Adrenal gland (tissue), 12 donors: Measurements from ENCODE around the gene PNPLA7. TPM values are rescaled to one million over a fixed set of nuclear protein-coding genes. Genes with fewer than 3 reads are reported as not detected.

ENCODE experiments used
- DNase-seq, 7 donors: peaks; one replicate each; pipeline ENCODE4 v3.0.0-alpha.2; 2019 to 2020
- H3K27ac ChIP-seq, 5 donors: fragments of 200-600 bp; sonication (generic) in 4 of 5; 1 replicate in 3 of 5; 2 replicates in 2 of 5; pipeline versions ENCODE4 v1.5.1 to v1.8.0; 2016 to 2020; ENCODE audit warnings: mild to moderate bottlenecking in 1 of 5
- H3K27me3 ChIP-seq: fragments of 200-600 bp; 2 replicates; pipeline ENCODE4 v1.8.0; 2021
- H3K36me3 ChIP-seq, 2 donors: fragments of 200-600 bp; replicated peaks in 1 of 2; 1 replicate in 1 of 2; 2 replicates in 1 of 2; pipeline versions ENCODE4 v1.5.1 to v1.8.0; 2018 to 2022
- H3K4me1 ChIP-seq, 2 donors: fragments of 200-600 bp; replicated peaks in 1 of 2; 1 replicate in 1 of 2; 2 replicates in 1 of 2; pipeline versions ENCODE4 v1.5.1 to v1.8.0; 2018 to 2021
- H3K4me3 ChIP-seq, 4 donors: fragments of 200-600 bp; sonication (generic) in 3 of 4; one replicate each; pipeline ENCODE4 v1.5.1; 2016 to 2018
- H3K9me3 ChIP-seq, 3 donors: fragments of 200-600 bp; sonication (generic) in 1 of 3; replicated peaks in 1 of 3; 1 replicate in 2 of 3; 2 replicates in 1 of 3; pipeline versions ENCODE4 v1.5.1 to v1.8.0; 2016 to 2021
- POLR2A ChIP-seq, 2 donors: fragments of 450-650 bp; IDR thresholded peaks; one replicate each; pipeline ENCODE4 v1.6.1; 2017; ENCODE audit warnings: antibody characterized with exemption in 2 of 2, mild to moderate bottlenecking in 2 of 2, moderate library complexity in 1 of 2
- WGBS, 4 donors: extraction: QIAGEN DNeasy Blood & Tissue Kit in 2 of 4; methylation state at CpG; one replicate each; pipeline versions ENCODE4 v1.1.5 to v1.1.7; 2013 to 2017; 5-methylcytosine and 5-hydroxymethylcytosine counted together
- intact Hi-C, 2 donors: fragments of 100-400 bp; cut with DNase I; formaldehyde crosslinking; loops; one replicate each; pipeline versions ENCODE4 v1.14.1 to v1.15.0; 2022 to 2023
- polyA plus RNA-seq, 3 donors: library from polyadenylated mRNA; stranded (reverse); fragments of 200-250 nt in 2 of 3; fragments of 350-450 nt in 1 of 3; fragmentation: Illumina TruSeq in 1 of 3; extraction: RNeasy Lipid Tissue Mini Kit (QIAGEN cat#74804) in 1 of 3; gene quantifications; one replicate each; pipeline ENCODE4 v1.2.3, GENCODE V29; 2013 to 2014
- total RNA-seq, 9 donors: library from RNA; depleted of rRNA in 4 of 9; stranded (reverse); fragments of >200 nt in 4 of 9; fragments of 120-200 nt in 1 of 9; fragmentation: NEBNext Ultra II Directional in 1 of 9; extraction: Animal tissue kit (Norgen Biotek cat#: 25700) in 1 of 9; gene quantifications; one replicate each; pipeline versions ENCODE4 v1.1.0 to v1.2.4, GENCODE V29; 2013 to 2023
- TF ChIP-seq, protein P1 (sequence below), 6 experiments: fragments of 450-650 bp in 4 of 6; fragments of 200-600 bp in 2 of 6; sonication (generic) in 1 of 6; IDR thresholded peaks; 1 replicate in 5 of 6; 2 replicates in 1 of 6; pipeline versions ENCODE4 v1.5.1 to v1.8.0; 2016 to 2021; ENCODE audit warnings: antibody characterized with exemption in 6 of 6, mild to moderate bottlenecking in 2 of 6, moderate library complexity in 1 of 6
- donor health status: healthy with polysubstance abuse.
- donor health status: Bipolar disorder and iron deficiency.
- donor health status: DM: yes; HTN: yes; CAD: no.
- donor health status: DM: no; HTN: no; CAD: no.
- donor health status: DM: no; HTN: no; CAD: no.
- donor health status: DM: yes; HTN: yes; CAD: no.

PNPLA7 gene
- total and polyA plus RNA-seq, 12 donors = 0.44 to 64.1 (median 10.8) TPM

DNA sequence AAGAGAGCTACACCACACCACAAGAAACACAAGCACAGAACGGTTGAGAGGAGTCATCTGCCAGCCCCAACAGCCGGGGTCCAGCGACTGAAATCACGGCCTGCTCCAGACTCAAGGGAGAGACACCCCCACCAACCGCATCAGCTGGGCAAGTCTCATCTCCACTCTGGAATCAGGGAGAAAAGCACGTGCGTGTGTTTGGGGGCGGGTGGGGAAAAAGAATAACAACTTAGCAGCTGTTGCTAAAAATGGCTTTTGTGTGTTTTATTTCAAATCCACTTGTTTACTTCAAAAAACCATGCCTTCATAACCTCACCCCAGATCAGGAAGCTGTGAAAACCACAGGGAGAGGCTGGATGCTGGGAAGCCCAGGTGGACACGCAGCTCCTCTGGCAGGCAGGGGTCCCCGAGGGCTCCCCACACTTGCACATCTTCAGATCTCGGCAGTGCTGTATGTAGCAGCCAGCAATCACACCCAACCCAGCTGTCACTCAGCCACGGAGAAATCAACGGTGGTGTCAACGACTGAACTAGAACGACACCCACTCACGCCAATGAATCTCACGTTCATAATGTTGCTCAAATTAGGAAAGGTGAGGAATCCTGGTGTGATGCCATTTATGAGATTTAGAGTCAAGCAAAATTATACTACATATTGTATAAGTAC lies 19.0 kb downstream of the PNPLA7 start:
- Histone ChIP-seq H3K9me3 (no peaks in the 10 kb centered on the region), H3K4me1 (peaks cover 0 to 9% of the 10 kb centered on the region in 2 donors), H3K27me3 (no peaks in the 10 kb centered on the region), H3K36me3 (no peaks in the 10 kb centered on the region), H3K4me3 (no peak overlapping the region), H3K27ac (no peak overlapping the region)
- TF ChIP-seq, protein P1, sequence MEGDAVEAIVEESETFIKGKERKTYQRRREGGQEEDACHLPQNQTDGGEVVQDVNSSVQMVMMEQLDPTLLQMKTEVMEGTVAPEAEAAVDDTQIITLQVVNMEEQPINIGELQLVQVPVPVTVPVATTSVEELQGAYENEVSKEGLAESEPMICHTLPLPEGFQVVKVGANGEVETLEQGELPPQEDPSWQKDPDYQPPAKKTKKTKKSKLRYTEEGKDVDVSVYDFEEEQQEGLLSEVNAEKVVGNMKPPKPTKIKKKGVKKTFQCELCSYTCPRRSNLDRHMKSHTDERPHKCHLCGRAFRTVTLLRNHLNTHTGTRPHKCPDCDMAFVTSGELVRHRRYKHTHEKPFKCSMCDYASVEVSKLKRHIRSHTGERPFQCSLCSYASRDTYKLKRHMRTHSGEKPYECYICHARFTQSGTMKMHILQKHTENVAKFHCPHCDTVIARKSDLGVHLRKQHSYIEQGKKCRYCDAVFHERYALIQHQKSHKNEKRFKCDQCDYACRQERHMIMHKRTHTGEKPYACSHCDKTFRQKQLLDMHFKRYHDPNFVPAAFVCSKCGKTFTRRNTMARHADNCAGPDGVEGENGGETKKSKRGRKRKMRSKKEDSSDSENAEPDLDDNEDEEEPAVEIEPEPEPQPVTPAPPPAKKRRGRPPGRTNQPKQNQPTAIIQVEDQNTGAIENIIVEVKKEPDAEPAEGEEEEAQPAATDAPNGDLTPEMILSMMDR (IDR thresholded peaks at IDR 0.05) = no peak
- TF ChIP-seq POLR2A (IDR thresholded peaks at IDR 0.05) = no peak
- no peak for DNase-seq
- intact Hi-C loops = no loop called here
- WGBS, 4 donors = 77 to 82% (median 80%) methylated on average over 16 to 17 of the region's 17 CpGs

DNA sequence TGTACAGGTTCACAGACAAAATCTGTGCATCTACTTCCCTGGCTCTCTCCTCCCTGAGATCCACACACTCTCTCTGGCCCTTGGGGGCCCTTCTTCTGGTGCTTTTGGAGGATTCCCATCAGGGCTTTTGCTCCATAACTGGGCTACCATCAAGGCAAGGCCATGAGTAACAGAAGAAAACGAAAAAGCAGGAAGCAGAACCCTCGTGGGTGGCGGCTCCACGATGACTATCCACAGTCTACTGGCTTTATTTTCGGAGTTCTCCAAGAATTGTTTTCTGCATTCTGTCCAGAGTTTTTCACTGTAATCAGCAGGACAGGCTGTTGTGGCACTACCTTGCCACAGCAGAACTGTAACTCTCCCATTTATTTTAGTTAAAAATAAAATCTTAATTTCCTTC lies 19.9 kb downstream of the PNPLA7 start:
- no peak for TF ChIP-seq POLR2A (IDR thresholded peaks at IDR 0.05)
- TF ChIP-seq, protein P1 (IDR thresholded peaks at IDR 0.05) = no peak

DNA sequence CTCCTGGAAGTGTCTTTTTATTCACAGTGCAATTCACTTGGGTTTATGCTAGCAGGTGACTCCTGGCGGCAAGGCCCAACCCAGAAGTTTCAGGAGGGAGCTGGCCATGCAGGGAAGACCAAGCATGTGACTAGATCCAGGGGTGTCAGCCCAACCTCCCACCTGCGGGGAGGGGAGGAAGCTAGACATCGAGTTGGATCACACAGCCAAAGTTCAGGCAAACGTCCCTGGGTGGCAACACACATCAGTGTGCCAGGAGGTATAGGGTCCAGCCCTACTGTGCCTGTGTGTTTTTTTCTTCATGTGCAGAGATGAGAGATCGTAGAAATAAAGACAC lies 25.3 kb downstream of the PNPLA7 start:
- H3K4me1 ChIP-seq = peaks cover 7 to 10% of the 10 kb centered on the region in 2 donors
- no peaks in the 10 kb centered on the region for H3K27me3 ChIP-seq
- no peak overlapping the region for H3K4me3 ChIP-seq
- H3K9me3 ChIP-seq = no peaks in the 10 kb centered on the region
- no peaks in the 10 kb centered on the region for H3K36me3 ChIP-seq
- TF ChIP-seq, protein P1 (IDR thresholded peaks at IDR 0.05) = no peak
- TF ChIP-seq POLR2A (IDR thresholded peaks at IDR 0.05) = no peak
- no peak overlapping the region for H3K27ac ChIP-seq
- DNase-seq = no peak
- intact Hi-C loops = loop anchor here in 1 of 2 donors (10.0 kb wide), 1 partner anchor 230 kb away; no protein-coding TSS in a partner anchor
- WGBS, 4 donors = 78 to 94% (median 81%) methylated on average over 4 to 5 of the region's 5 CpGs

More for the DNA sequence above, 19.9 kb downstream of the PNPLA7 start:
- intact Hi-C loops = no loop called here
- Histone ChIP-seq H3K27ac (no peak overlapping the region), H3K9me3 (no peaks in the 10 kb centered on the region), H3K4me3 (no peak overlapping the region), H3K27me3 (no peaks in the 10 kb centered on the region), H3K4me1 (peaks cover 0 to 11% of the 10 kb centered on the region in 2 donors), H3K36me3 (no peaks in the 10 kb centered on the region)
- WGBS, 4 donors = 69 to 80% (median 75%) methylated on average over 5 of the region's 5 CpGs
- no peak for DNase-seq

DNA sequence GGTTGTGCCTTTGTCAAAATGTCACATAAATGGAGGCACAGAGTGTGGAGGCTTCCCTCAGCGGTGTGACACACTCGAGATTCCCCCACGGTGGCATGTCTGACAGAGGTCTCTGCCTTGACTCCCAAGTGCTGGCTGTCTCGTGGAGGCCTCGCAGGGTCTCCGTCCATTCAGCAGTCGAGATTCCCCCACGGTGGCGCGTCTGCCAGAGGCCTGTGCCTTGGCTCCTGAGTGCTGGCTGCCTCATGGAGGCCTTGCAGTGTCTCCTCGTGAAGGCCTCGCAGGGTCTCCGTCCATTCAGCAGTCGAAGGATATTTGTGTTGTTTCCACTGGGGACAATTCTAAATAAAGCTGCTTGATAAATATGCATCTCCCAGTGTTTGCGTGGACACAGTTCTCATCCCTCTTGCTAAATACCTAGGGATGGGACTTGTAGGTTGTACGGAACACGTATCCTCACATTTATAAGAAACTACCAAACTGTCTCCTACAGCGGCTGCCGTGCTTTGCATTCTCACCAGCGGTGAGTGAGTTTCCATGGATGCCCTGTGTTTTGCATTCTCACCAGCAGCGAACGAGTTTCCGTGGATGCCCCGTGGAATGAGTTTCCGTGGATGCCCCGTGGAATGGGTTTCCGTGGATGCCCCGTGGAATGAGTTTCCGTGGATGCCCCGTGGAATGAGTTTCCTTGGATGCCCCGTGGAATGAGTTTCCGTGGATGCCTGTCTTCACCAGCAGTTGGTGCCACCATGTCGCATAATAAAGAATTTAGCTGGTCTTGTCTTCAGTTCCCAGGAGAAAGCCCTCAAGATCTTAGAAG lies 25.8 kb downstream of the PNPLA7 start:
- intact Hi-C loops = loop anchor here in 1 of 2 donors (10.0 kb wide), 1 partner anchor 230 kb away; no protein-coding TSS in a partner anchor
- no peak for TF ChIP-seq POLR2A (IDR thresholded peaks at IDR 0.05)
- TF ChIP-seq, protein P1 (IDR thresholded peaks at IDR 0.05) = no peak
- WGBS, 4 donors = 96 to 97% (median 96%) methylated on average over 24 to 33 of the region's 33 CpGs
- DNase-seq = no peak
- Histone ChIP-seq H3K27ac (no peak overlapping the region), H3K4me1 (peaks cover 7 to 10% of the 10 kb centered on the region in 2 donors), H3K4me3 (no peak overlapping the region), H3K36me3 (no peaks in the 10 kb centered on the region), H3K27me3 (no peaks in the 10 kb centered on the region), H3K9me3 (no peaks in the 10 kb centered on the region)
